HG03159 (cell line): ENCODE data around the gene SORBS1.

Experiments
- ATAC-seq: cut with Tn5 transposase; IDR thresholded peaks from one replicate; pipeline ENCODE4 v1.9.1; 2021; ENCODE audit warnings: mild to moderate bottlenecking, moderate library complexity; ENCODE audit not compliant: unreplicated experiment

Gene SORBS1

DNA sequence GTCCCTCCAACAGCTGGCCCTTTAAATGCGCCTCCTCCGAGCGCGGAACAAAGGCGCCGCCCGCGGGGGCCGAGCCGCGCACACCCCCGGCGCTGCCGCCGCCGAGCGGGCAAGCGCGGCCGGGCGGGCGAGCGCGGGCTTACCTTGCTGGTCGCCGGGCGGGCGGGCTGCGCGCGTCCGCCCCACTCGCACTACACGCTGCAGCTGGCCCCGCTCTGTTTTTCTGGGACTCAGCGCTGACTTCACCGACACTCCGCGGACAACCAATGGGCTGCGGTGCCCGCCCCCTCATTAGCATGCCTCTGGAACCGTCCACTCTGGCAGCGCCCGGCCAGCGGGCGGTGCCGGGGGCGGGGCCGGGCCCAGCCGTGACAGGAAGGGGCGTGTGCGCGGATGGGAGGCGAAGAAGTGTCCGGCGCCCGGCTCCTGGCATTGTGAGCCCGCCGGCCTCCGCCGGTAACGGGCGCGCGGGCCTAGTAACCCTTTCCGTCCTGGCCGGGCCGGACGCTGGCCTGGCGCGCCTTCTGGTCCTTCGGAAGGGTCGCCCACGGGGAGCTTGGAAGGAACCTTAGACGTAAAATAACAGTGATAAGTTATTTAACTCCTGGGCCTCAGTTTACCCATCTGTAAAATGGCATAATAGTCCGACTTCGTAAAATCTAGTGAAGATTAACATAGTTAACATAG is at the start of gene SORBS1:
SORBS1 (minus strand) TSS at position 195 of the 687 bp plus-strand sequence. CDS start 120,236 bp downstream, outside the sequence.
- peak; percentile 99 for ATAC-seq

DNA sequence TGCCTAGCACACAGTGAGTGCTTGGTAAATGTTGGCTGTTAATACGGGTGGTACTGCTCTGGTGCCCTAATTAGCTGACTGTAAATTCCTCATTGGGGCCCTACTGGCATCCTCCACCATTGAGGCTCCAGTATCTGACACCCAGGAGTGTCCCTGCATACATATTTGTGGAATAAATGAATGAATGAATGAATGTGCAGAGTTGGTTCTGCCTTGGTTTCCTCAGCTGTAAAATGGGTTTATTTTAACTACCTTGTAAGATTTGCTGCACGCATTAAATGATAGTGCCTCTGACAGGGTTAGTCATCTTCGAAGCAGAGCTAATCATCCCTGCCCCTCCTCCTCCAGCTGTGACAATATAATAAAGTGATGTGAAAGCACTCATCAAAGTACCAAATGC is 49.6 kb upstream of the SORBS1 start:
- no peak for ATAC-seq

DNA sequence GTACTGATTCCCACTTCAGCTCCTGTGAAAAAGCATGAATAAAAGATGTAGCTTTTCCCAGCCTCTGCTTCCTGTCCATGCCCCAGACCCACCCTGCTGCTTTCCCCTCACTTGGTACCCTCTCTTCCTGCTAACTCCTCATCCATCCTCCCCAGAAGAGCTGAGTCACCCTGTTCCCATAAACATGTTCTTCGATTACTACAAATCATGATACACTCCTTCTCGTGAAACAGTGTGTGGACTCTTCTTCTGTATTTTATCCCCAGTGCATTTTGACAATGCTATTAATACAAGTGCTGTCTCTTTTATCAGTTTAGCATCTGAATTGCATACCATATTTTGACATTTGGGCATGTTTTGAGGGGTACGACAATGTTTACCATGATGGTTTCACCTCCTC is 45.8 kb upstream of the SORBS1 start:
- ATAC-seq: no peak

DNA sequence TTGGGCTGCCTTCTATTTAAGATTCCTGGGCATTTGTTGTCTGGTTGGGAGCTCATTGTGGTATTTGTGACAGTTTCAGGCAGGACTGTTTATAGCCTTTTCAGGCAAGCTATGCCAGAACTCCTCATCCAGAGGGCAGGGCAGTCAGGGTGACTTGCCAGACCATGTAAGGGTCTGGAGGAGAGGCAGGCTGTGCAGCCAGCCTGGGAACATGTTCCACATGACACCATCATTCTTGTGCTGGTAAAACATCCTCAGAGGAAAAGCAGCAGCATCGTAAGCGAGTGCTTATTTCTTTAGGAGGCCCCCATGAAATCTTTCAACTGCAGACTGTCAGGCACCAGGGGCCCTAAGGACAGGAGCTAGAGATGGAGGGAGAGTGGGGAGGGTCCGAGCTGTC is 44.0 kb upstream of the SORBS1 start:
- no peak for ATAC-seq

DNA sequence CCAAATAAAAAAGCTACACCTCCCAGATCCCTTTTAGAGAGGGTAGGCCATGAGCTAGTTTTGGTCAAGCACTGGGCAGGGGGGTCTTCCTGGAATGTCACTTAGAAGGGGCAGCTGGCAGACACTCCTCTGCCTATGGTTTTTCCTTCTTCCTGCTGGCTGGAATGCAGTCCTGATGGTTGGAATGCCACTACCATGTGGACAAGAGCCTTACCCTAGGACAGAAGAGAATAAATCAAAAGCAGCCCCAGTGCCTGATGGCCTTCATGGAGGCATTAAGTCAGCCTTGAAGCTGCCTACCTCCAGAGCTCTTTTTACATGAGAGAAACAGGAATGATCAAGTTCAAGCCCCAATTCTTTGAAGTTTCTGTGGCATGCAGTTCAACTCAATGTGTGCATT is 43.5 kb upstream of the SORBS1 start:
- ATAC-seq: no peak

DNA sequence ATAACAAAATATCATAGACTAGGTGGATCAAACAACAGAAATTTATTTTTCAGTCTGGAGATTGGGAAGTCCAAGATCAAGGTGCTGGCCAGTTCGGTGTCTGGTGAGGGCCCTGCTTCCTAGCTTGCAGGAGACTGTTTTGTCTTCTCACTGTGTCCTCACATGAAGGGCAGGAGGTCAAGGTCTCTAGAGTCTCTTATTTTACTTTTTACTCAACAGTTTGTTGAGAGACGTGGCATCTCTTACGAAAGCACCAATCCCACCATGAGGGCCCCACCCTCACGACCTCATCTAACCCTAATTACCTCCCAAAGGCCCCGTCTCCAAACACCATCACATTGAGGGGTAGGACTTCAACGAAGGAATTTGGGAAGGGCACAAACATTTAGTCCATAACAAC is 41.2 kb upstream of the SORBS1 start:
- ATAC-seq: no peak

DNA sequence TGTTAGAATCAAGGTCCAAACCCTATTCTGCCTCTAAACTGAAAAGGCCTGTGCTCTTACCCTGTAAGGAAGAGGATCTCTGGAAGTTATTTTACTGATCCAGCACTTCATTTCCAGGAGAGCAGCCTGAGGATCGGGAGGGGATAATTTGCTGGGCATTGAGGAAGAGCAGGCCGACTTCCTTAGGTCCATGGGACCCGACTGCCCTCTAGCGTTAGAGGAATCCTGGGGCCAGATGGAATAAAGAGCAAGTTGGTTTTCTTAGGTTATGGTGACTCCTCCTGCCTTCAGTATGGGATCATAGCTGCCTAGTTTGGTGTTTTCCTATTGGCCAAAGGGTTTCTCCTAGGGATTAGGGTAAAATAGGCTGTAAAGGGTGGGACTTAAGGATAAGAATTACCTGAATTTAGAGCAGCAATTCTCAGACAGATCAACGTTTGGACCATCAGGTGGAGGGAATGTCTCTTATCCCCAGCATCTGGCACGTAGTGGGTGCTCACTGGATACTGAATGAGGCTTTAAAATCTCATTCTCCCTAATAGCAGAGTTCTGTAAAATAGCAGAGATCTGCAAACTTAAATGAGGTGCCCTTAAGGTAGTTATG is 40.0 kb upstream of the SORBS1 start:
- ATAC-seq: peak; percentile 54

DNA sequence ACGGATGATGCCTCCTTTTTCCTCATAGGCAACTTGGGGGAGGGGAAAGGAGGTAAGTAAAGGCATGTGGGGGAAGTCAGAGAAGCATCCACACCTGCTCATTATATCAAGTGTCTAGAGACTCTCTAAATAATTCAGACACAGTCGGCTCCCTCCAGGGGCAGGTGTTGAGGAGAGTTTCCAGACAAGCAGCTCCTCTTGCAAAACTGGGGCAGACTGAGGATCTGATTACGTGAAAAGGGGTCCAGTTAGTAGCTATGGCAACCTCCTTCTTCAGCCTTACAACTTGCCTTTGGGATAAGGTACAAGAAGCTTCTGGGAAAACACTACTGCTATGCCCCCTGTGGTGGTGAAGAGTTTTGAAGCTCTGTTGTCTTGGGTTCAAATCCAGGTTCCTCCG is 39.0 kb upstream of the SORBS1 start:
- ATAC-seq: no peak

DNA sequence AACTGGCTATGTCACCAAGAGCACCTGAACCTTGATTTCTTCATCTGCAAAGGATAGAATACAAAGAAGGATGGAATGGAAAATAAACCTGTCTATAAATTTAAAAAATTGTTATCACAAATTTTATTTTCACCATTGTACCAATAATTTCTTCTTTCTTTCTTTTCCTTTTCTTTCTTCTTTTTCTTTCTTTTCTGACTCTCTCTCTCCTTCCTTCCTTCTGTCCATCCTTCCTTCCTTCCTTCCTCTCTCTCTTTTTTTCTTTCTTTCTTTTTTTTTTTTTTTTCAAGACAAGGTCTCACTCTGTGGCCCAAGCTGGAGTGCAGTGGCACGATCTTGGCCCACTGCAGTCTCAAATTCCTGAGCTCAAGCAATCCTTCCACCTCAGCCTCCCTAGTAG is 36.6 kb upstream of the SORBS1 start:
- ATAC-seq: no peak

DNA sequence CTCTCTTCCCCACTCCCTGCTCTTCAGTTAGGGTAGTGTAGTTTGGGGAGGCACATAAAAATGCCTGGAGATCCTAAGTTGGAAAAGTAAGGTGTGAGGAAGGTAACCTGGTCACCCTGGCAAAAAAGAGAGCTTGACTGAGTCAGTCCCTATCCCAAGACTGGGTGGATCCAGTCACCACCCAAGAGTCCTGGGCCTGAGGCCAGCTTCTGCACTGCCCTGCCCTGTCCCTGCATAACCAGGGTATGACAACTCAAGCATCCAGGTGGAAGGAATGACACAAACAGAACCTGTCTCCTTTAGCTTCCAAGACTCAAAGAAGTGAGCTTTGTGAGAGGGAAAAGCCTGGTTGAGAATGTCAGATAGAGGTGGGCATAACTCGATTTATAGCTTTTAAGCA is 26.9 kb upstream of the SORBS1 start:
- ATAC-seq: no peak

DNA sequence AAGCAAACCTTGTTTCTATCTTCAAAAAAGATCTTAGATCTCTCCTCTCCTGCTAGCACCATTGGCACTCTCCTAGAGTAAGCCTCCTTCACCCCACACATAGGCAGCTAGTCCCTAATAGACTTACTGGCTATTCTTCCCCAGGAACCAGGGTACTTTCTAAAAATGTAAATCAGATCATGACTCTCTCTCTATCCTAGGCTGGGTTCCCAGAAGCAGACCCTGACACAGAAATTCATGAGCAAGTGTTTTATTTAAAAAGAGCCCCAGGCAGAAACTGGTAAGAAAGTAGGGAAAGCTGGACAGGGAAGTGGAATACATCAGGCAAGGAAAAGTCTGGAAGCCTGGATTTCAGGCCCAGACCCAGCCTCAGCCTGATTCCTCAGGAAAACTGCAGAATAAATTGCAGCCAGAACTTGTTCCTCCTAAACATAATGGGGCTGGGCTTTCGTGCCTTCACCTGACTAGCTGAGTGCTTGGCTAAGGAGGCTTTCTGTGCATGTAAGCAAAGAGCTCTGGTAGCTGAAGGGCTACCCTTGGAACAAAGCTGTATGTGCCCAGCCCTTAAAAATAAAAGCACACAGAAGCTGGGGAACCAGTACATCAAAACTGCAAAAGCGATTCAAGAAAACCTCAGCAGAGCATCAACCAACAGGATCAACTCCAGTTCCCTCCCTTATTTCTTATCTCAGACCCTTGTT is 18.8 kb upstream of the SORBS1 start:
- ATAC-seq: no peak

DNA sequence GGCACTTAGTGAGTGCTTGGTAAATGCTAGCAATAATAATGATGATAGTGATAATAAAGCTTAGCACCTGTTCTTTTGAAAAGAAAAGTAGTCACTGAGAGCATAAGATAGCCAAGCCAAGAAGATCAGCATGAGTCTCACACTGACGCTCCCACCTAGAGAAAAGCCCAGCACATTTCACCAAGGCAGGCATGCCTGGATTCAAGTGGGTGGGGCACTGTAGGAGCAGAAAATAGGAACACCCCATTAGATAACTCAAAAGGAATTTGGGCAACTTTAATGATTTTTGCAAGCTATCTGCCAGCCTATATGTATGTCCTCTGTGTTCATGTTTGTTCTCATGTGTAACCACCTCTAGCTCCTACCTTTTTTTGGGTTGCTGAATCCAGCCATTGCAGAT is 18.1 kb upstream of the SORBS1 start:
- no peak for ATAC-seq

DNA sequence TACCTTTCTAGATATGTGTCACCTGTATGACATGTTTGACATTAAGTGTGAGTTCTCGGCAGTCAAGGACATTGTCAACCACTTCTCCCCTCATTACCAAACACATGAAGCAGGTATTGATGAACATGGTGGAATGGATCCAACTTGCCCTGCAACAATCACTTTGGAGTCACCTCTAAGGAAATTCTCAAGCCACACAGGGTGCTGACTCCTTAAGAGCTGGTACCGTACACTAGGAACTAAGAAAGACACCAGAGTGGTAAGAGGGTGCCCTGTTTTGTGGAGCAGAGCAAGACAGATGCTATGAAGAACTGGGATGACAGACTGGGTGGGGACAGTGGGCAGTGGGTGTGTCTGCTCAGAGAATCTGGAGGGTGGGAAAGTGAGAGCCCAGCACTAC is 17.4 kb upstream of the SORBS1 start:
- no peak for ATAC-seq

DNA sequence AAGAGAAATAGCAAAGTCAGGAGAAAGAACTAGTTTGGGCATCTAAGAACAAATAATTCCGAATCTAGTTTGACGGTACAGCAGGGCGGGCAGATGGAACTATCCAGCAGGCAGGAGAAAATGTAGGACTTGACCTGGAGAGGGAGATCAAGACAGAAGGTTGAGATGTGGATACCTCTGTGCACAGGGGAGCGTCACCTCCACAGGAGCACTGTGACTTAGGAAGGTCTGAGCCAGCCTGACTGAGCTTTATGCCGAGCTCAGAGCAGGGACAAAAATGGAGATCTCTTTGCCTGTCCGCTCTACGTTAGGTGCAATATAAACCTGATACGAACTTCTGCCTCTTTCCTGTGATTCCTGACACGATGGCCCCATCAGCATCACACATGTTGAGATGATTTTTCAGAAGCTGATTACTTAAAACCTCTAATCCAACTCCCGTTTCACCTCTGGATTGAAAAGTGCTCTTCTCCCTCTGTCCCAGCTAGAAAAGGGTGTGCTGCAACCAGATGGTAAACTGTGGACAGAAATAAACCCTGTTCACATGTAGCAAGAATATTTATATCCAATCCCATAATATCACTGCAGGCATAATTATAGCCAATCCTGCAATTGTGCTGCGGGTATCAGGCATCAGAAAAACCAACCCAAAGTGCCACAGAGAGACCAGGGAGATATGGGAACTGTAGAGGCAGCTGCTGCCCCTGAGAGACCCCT is 13.6 kb upstream of the SORBS1 start:
- ATAC-seq: no peak

DNA sequence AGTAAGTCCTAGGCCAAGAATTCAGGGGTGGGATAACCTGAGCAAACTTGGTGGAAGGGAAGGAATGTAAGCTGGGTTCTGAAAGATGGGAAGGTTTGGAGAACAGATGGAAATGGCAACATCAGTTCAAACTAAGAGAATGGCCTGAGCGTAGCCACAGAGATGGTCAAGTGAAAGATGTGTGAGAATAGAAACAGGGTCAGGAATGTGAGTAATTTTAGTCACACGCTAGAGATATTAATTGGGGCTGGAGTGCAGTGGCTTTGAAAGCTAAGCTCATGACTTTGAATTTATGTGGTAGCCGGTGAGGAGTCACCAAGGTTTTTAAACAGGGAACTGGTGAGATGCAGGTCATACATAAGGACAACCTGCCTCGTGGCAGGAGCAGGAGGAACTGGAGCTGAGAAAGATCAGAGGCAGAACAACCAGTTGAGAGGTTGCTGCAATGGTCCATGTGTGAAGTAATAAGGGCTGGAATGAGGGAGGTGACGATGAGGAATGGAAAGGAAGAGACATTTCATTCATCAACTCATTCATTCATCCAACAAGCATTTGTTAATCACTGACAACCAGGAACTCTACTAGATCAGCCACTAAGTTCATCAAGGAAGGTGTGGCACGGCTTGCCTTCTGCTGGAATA is 12.9 kb upstream of the SORBS1 start:
- no peak for ATAC-seq

DNA sequence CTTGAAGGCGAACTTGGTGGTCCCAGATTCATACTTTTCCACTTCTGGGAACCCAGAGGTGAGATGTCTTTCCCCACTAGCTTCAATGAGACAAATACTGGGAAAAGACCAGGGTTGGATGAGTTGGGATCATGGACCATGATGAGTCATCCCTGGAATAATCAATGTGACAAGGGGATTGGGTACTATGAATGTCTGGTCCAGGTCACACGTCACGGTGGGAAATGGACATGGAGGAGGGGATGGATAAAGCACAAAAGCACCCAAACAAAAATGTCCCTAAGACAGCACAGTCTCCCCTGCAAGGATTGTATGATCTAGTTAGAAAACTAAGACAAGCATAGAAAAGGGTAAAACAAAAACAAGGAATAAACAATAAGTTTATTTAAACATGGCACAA is 12.4 kb upstream of the SORBS1 start:
- no peak for ATAC-seq

DNA sequence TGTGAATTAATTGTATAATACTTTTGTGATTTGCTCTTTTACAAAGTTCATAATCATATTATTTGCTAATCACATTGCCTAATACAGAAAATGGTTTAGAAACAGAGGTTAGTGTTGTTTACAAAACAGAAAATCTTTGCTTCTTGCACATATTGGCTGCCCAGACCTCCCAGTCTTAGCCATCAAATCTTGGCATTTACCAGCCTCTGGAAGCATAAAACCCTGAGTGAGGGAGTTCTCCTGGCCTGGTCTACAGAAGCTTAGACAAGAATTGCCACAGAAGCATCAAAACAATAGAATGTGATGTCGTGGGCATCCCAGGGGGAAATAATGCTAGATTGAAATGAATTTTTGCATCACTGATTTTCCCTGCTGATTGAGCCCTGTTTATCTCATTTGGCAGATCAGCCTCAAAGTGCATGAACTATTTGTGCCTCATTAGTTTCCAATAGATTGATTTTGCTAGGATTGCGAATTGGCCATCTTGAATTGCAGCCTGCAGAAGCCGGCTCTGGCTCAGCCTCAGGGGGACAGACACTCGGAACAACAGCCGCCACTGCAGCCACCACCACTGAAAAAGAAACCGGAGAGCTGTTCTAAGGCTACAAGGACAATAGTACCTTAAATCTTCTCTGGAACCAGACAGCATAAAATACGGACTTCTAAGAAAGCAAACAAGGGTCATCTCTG is 11.1 kb upstream of the SORBS1 start:
- ATAC-seq: no peak

DNA sequence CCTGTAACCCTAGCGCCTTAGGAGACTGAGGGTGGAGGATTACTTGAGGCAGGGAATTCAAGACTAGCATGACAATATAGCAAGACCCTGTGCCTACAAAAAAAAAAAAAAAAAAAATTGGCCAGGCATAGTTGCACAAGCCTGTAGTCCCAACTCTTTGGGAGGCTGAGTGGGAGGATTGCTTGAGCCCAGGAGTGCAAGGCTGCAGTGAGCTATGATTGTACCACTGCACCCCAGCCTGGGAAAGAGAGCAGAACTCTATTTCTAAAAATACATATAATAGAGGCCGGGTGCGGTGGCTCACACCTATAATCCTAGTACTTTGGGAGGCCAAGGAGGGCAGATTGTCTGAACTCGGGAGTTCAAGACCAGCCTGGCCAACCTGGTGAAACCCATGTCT is 10.2 kb upstream of the SORBS1 start:
- no peak for ATAC-seq

DNA sequence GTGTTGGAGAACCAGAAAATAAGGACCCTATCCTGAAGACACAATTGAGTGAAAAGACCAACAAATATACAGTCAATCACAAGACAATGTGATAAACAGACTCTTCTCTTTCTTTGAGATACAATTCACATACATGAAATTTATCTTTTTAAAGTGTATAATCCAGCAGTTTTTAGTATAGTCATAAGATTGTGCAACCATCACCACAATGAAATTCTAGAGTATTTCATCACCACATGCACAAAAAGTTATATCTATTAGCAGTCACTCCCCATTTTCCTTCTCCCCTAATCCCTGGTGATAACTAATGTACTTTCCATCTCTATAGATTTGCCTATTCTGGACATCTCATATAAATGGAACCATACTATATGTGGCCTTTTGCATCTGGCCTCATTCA is 8.2 kb upstream of the SORBS1 start:
- no peak for ATAC-seq

DNA sequence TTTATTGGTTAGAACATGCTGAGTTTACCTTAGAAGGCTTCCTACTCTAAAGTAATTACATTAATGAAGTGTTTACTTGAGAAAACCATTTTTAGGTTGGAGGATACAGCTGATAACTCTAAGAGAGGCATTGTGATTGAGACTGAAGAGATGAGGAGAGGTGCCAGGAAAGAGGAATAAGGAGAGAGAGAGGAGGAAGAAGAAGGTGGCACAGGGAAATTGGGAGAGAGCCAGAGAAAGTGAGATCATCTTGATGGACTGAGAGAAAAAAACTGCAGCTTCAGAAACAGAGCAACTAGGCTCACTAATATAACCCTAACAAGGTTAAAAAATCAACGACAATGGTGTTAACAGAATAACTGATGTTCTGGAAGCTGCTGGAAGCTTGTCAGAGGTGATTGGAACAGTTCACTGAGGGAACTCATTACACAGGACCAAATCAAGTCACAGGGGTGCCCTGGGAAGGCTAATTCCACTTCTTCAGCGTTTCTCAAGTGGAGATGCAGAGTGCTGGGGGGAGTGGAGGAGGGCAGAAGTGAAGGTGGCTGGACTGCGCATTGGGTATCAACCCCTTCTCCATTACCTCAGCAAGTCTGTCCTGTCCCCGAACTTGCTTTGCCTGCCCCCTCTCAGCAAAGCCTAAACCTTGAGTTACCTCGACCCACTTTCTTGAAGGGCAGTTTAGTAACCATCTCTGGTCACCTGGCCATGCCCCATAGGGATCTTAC is 6.9 kb upstream of the SORBS1 start:
- no peak for ATAC-seq
